Uterus (tissue), 2 donors: Measurements from ENCODE around the gene SHC4.

Experiments
- POLR2A ChIP-seq, 2 donors: fragments of 450-650 bp; IDR thresholded peaks; one replicate each; pipeline ENCODE4 v1.6.1; 2016; ENCODE audit warnings: antibody characterized with exemption in 2 of 2, mild to moderate bottlenecking in 1 of 2, moderate library complexity in 1 of 2
- TF ChIP-seq, protein P1 (sequence below), 4 experiments: fragments of 200-600 bp in 2 of 4; fragments of 450-650 bp in 2 of 4; sonication (generic) in 2 of 4; IDR thresholded peaks; one replicate each; pipeline ENCODE4 v1.5.1; 2016 to 2019; ENCODE audit warnings: antibody characterized with exemption in 4 of 4, mild to moderate bottlenecking in 2 of 4, moderate library complexity in 1 of 4

DNA sequence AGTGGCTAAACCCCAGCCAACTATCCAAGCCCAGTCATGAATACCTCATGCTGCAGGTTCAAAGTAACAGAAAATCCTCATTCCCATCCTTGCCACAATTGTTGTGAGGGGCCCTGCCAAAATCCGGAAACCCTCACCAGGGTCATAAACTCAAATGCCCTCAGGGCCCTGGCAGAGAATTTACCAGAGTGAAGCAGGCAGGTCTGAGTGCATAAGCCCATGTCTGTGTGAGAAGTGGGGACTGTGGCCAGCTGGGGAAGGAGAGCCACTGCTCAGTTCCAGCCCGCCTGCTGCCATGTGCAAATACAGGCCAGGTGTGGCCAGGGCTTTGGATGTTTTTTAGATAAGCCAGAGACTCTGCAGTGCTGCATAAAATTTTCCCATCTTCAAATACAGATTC, 159.8 kb downstream of the SHC4 start:
- TF ChIP-seq, protein P1, sequence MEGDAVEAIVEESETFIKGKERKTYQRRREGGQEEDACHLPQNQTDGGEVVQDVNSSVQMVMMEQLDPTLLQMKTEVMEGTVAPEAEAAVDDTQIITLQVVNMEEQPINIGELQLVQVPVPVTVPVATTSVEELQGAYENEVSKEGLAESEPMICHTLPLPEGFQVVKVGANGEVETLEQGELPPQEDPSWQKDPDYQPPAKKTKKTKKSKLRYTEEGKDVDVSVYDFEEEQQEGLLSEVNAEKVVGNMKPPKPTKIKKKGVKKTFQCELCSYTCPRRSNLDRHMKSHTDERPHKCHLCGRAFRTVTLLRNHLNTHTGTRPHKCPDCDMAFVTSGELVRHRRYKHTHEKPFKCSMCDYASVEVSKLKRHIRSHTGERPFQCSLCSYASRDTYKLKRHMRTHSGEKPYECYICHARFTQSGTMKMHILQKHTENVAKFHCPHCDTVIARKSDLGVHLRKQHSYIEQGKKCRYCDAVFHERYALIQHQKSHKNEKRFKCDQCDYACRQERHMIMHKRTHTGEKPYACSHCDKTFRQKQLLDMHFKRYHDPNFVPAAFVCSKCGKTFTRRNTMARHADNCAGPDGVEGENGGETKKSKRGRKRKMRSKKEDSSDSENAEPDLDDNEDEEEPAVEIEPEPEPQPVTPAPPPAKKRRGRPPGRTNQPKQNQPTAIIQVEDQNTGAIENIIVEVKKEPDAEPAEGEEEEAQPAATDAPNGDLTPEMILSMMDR (IDR thresholded peaks at IDR 0.05): no peak
- no peak for TF ChIP-seq POLR2A (IDR thresholded peaks at IDR 0.05)
